H1 (cell line): ENCODE data around the gene KCNJ18. TPM values are rescaled to one million over a fixed set of nuclear protein-coding genes. Genes with fewer than 3 reads are reported as not detected.
"Not testable (repeated sequence)": the region's sequence is repeated elsewhere in the genome, so short reads cannot be mapped to it uniquely, and the experiment has no call there.

Experiments
- CTCF ChIA-PET: fragments of 300-600 bp; sonication (Branson Sonifier 250); formaldehyde crosslinking; loops from one replicate; lab custom pipeline; 2021; ENCODE audit not compliant: partially characterized antibody; lab: Charles Lee
- POLR2A ChIA-PET: fragments of 300-600 bp; sonication (Branson Sonifier 250); formaldehyde crosslinking; loops from one replicate; lab custom pipeline; 2021; ENCODE audit warnings: inconsistent platforms; ENCODE audit not compliant: partially characterized antibody; lab: Charles Lee
- DNase-seq, 2 experiments: peaks; one replicate each; pipeline versions ENCODE4 v3.0.0 to v3.0.0-alpha.2; 2010 to 2022; ENCODE audit warnings: low spot score in 2 of 2, low read depth in 1 of 2, mixed read lengths in 1 of 2
- FAIRE-seq: peaks from 2 replicates; lab custom pipeline; 2011; peaks lifted over from hg19 to GRCh38; lab: Jason Lieb, UNC
- H2AFZ ChIP-seq: 2 replicates; pipeline ENCODE4 v1.8.1; 2012; ENCODE audit warnings: low read length, inconsistent platforms
- H2AK5ac ChIP-seq: 2 replicates; pipeline ENCODE4 v1.6.1; 2013; ENCODE audit warnings: low read depth, low read length
- H2BK120ac ChIP-seq: replicated peaks from 2 replicates; pipeline ENCODE3; 2013; ENCODE audit warnings: low read depth, low read length, inconsistent platforms
- H2BK12ac ChIP-seq: 2 replicates; pipeline ENCODE4 v1.6.1; 2013; ENCODE audit warnings: low read depth, low read length
- H2BK15ac ChIP-seq: 2 replicates; pipeline ENCODE4 v1.6.1; 2013; ENCODE audit warnings: low read length
- H2BK20ac ChIP-seq: 2 replicates; pipeline ENCODE4 v1.6.1; 2013; ENCODE audit warnings: low read length
- H2BK5ac ChIP-seq: 2 replicates; pipeline ENCODE4 v1.6.1; 2013; ENCODE audit warnings: low read depth, low read length
- H3K14ac ChIP-seq: 2 replicates; pipeline ENCODE4 v1.6.1; 2013; ENCODE audit warnings: inconsistent platforms; ENCODE audit not compliant: insufficient read length
- H3K18ac ChIP-seq: 2 replicates; pipeline ENCODE4 v1.6.1; 2013; ENCODE audit warnings: low read length; ENCODE audit errors: extremely low read depth
- H3K23ac ChIP-seq: 2 replicates; pipeline ENCODE4 v1.6.1; 2013; ENCODE audit warnings: inconsistent platforms; ENCODE audit not compliant: insufficient read length
- H3K23me2 ChIP-seq: 2 replicates; pipeline ENCODE4 v1.6.1; 2013; ENCODE audit warnings: low read depth, low read length
- H3K27ac ChIP-seq: 2 replicates; pipeline ENCODE4 v1.6.1; 2011; ENCODE audit warnings: low read depth, low read length, inconsistent platforms
- H3K27me3 ChIP-seq, 4 experiments: replicated peaks in 1 of 4; 1 replicate in 1 of 4; 2 replicates in 3 of 4; pipeline versions ENCODE4 v1.6.1 to v1.8.1; 2011 to 2013; ENCODE audit warnings: low read length in 3 of 4, mild to moderate bottlenecking in 3 of 4, inconsistent platforms in 2 of 4, mixed read lengths in 2 of 4, moderate library complexity in 1 of 4; ENCODE audit not compliant: control insufficient read depth in 3 of 4, insufficient read depth in 3 of 4; ENCODE audit errors: extremely low read depth in 1 of 4
- H3K36me3 ChIP-seq, 4 experiments: 2 replicates each; pipeline versions ENCODE4 v1.6.1 to v1.8.1; 2011 to 2013; ENCODE audit warnings: mild to moderate bottlenecking in 4 of 4, low read length in 3 of 4, moderate library complexity in 2 of 4, control low read depth in 1 of 4, inconsistent platforms in 1 of 4; ENCODE audit not compliant: insufficient read depth in 4 of 4, control insufficient read depth in 2 of 4
- H3K4ac ChIP-seq: replicated peaks from 2 replicates; pipeline ENCODE3; 2013; ENCODE audit warnings: low read length, low read depth, mixed read lengths, inconsistent platforms; ENCODE audit not compliant: insufficient read length
- H3K4me1 ChIP-seq, 4 experiments: replicated peaks in 1 of 4; 1 replicate in 1 of 4; 2 replicates in 3 of 4; pipeline versions ENCODE4 v1.6.1 to v1.8.1; 2011 to 2013; ENCODE audit warnings: low read length in 3 of 4, inconsistent platforms in 2 of 4, mixed read lengths in 1 of 4; ENCODE audit not compliant: insufficient read depth in 4 of 4, control insufficient read depth in 3 of 4
- H3K4me2 ChIP-seq, 2 experiments: 2 replicates each; pipeline versions ENCODE4 v1.6.1 to v1.8.1; 2011 to 2013; ENCODE audit warnings: low read depth in 2 of 2, low read length in 2 of 2, control low read depth in 1 of 2, inconsistent platforms in 1 of 2, mild to moderate bottlenecking in 1 of 2; ENCODE audit not compliant: insufficient read depth in 1 of 2
- H3K4me3 ChIP-seq, 4 experiments: fragments of 200-600, 300-600 bp in 1 of 4; sonication (generic), shearing (Covaris generic), sonication (Bioruptor Twin) in 1 of 4; 2 replicates each; pipeline versions ENCODE4 v1.5.1 to v1.8.1; 2011 to 2016; ENCODE audit warnings: low read length in 4 of 4, low read depth in 3 of 4, control low read depth in 2 of 4, inconsistent platforms in 2 of 4, mild to moderate bottlenecking in 2 of 4, mixed read lengths in 1 of 4, moderate library complexity in 1 of 4; ENCODE audit not compliant: insufficient read depth in 2 of 4; ENCODE audit errors: extremely low read depth in 1 of 4
- H3K56ac ChIP-seq: replicated peaks from 2 replicates; pipeline ENCODE3; 2013; ENCODE audit warnings: low read depth, mild to moderate bottlenecking, mixed read lengths, low read length, inconsistent platforms; ENCODE audit not compliant: insufficient read length
- H3K79me1 ChIP-seq: 2 replicates; pipeline ENCODE4 v1.6.1; 2013; ENCODE audit warnings: low read depth, low read length, control low read depth
- H3K79me2 ChIP-seq, 2 experiments: 2 replicates each; pipeline versions ENCODE4 v1.6.1 to v1.8.1; 2012 to 2013; ENCODE audit warnings: low read length in 2 of 2, mild to moderate bottlenecking in 2 of 2, inconsistent platforms in 1 of 2; ENCODE audit not compliant: insufficient read depth in 2 of 2, control insufficient read depth in 1 of 2
- H3K9ac ChIP-seq, 4 experiments: replicated peaks in 1 of 4; 1 replicate in 1 of 4; 2 replicates in 3 of 4; pipeline versions ENCODE4 v1.6.1 to v1.8.1; 2011 to 2013; ENCODE audit warnings: low read depth in 3 of 4, low read length in 3 of 4, control low read depth in 2 of 4, mild to moderate bottlenecking in 2 of 4, moderate library complexity in 2 of 4, inconsistent platforms in 1 of 4; ENCODE audit errors: extremely low read depth in 1 of 4
- H3K9me3 ChIP-seq, 2 experiments: 2 replicates each; pipeline versions ENCODE4 v1.6.1 to v1.8.1; 2012 to 2013; ENCODE audit warnings: mild to moderate bottlenecking in 2 of 2, moderate library complexity in 2 of 2, control low read depth in 1 of 2, inconsistent platforms in 1 of 2, low read depth in 1 of 2, low read length in 1 of 2, mixed read lengths in 1 of 2; ENCODE audit not compliant: insufficient read depth in 2 of 2
- H4K20me1 ChIP-seq, 2 experiments: replicated peaks in 1 of 2; 2 replicates each; pipeline versions ENCODE3 to v1.8.1; 2011 to 2013; ENCODE audit warnings: inconsistent platforms in 2 of 2, low read length in 2 of 2, mild to moderate bottlenecking in 1 of 2; ENCODE audit not compliant: insufficient read depth in 2 of 2, control insufficient read depth in 1 of 2
- H4K5ac ChIP-seq: 2 replicates; pipeline ENCODE4 v1.6.1; 2013; ENCODE audit warnings: low read length, low read depth, mixed read lengths, inconsistent platforms; ENCODE audit not compliant: insufficient read length
- H4K8ac ChIP-seq: 2 replicates; pipeline ENCODE4 v1.8.0; 2013; ENCODE audit warnings: mild to moderate bottlenecking, moderate library complexity, low read length, inconsistent platforms; ENCODE audit not compliant: insufficient read depth; ENCODE audit errors: extremely low read depth
- H4K91ac ChIP-seq: replicated peaks from 2 replicates; pipeline ENCODE3; 2013; ENCODE audit warnings: low read length, mixed read lengths, inconsistent platforms; ENCODE audit not compliant: insufficient read length
- WGBS, 2 experiments: shearing (Covaris generic) in 1 of 2; methylation state at CpG; one replicate each; pipeline versions ENCODE4 v1.1.6 to v1.1.7; 2013 to 2015; ENCODE audit warnings: low lambda C conversion rate in 2 of 2, mixed read lengths in 2 of 2, inconsistent platforms in 1 of 2, low coverage in 1 of 2, missing lambda C conversion rate in 1 of 2; ENCODE audit not compliant: insufficient replicate concordance in 2 of 2, insufficient coverage in 1 of 2, insufficient read length in 1 of 2; ENCODE audit errors: extremely low coverage in 1 of 2, missing lambda C conversion rate in 1 of 2; 5-methylcytosine and 5-hydroxymethylcytosine counted together
- polyA plus RNA-seq, 7 experiments: library from polyadenylated mRNA; depleted of rRNA in 3 of 7; stranded (reverse) in 5 of 7; unstranded in 2 of 7; fragments of >200 nt in 5 of 7; fragments of 200-250 nt in 2 of 7; gene quantifications; 1 replicate in 5 of 7; 2 replicates in 1 of 7; 4 replicates in 1 of 7; pipeline versions ENCODE4 v1.2.1 to v1.2.3, GENCODE V29; 2011 to 2013; ENCODE audit warnings: missing spikeins in 2 of 7, mixed read lengths in 2 of 7
- total RNA-seq: library from RNA; stranded (reverse); fragmentation: NEBNext Ultra II Directional; extraction: Animal tissue kit (Norgen Biotek cat#: 25700); gene quantifications from 2 replicates; pipeline ENCODE4 v1.2.1, GENCODE V29; 2021

Gene KCNJ18
- total and polyA plus RNA-seq, 2 of the 8 experiments (the other 6 are each of a cell fraction or from before 2014, with no cell fraction given), result not detected

DNA sequence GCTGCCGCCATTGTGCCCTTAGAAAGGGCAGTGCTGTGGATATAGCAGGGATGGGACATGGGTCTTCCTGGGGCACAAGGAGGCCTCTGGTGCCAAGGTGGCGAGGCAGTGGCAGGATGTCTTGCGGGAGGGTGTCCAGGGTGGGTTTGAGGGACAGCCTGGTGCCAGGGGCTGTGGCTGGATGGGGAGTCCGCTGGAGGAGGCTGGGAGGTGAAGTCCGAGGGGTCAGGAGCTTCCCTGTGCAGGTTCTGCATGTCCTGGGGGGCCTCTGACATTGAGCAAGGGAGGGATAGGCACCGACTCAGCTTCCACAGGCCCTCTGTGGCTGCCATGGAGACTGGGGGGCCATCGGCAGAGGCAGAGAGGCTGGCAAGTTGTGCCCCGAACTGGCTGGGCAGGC is 9.7 kb downstream of the KCNJ18 start:
- not testable (repeated sequence) for DNase-seq

GRCh38 chr17:21702521-21702920 is 10.2 kb downstream of the KCNJ18 start:
- H2BK20ac ChIP-seq, H2BK5ac ChIP-seq, H3K4me3 ChIP-seq, H3K79me2 ChIP-seq, H3K4me1 ChIP-seq, CTCF ChIA-PET, H4K8ac ChIP-seq, H2AFZ ChIP-seq, H2BK120ac ChIP-seq, H2AK5ac ChIP-seq, H4K91ac ChIP-seq, H3K18ac ChIP-seq, H3K23me2 ChIP-seq, H3K36me3 ChIP-seq, H3K27me3 ChIP-seq, H3K23ac ChIP-seq, H2BK12ac ChIP-seq, H3K9ac ChIP-seq, H3K4ac ChIP-seq, H3K27ac ChIP-seq, H3K14ac ChIP-seq, H2BK15ac ChIP-seq, H3K79me1 ChIP-seq, H3K56ac ChIP-seq, H4K20me1 ChIP-seq, DNase-seq, H3K4me2 ChIP-seq, FAIRE-seq, POLR2A ChIA-PET, H4K5ac ChIP-seq: not testable (repeated sequence)
- 78% methylated on average over 4 of the region's 22 CpGs; no CpG with 5 or more reads in 1 of the 2 experiments for WGBS, 2 experiments
- H3K9me3 ChIP-seq, result peaks cover 15 to 84% of the 10 kb centered on the region in 2 experiments

More for the DNA sequence above, 9.7 kb downstream of the KCNJ18 start:
- H4K8ac ChIP-seq, H3K56ac ChIP-seq, H4K5ac ChIP-seq, H3K4me3 ChIP-seq, H3K4me2 ChIP-seq, H3K14ac ChIP-seq, POLR2A ChIA-PET, H3K27me3 ChIP-seq, H3K4me1 ChIP-seq, H4K91ac ChIP-seq, FAIRE-seq, H3K79me1 ChIP-seq, H3K27ac ChIP-seq, H2AFZ ChIP-seq, H3K18ac ChIP-seq, H3K23me2 ChIP-seq, H2AK5ac ChIP-seq, H3K79me2 ChIP-seq, H3K23ac ChIP-seq, H3K36me3 ChIP-seq, H2BK12ac ChIP-seq, H2BK5ac ChIP-seq, H4K20me1 ChIP-seq, H2BK120ac ChIP-seq, H3K9ac ChIP-seq, H3K4ac ChIP-seq, H2BK15ac ChIP-seq, CTCF ChIA-PET, H2BK20ac ChIP-seq: not testable (repeated sequence)
- H3K9me3 ChIP-seq, result peaks cover 20 to 84% of the 10 kb centered on the region in 2 experiments
- 79% methylated on average over 7 of the region's 8 CpGs; no CpG with 5 or more reads in 1 of the 2 experiments for WGBS, 2 experiments
